Osteoblast (primary cell): Measurements from ENCODE around the gene PON2. TPM values are rescaled to one million over a fixed set of nuclear protein-coding genes. Genes with fewer than 3 reads are reported as not detected.

Source experiments
- DNase-seq: peaks from one replicate; pipeline ENCODE4 v3.0.0; 2011; ENCODE audit warnings: low spot score, mixed read lengths; ENCODE audit not compliant: insufficient read length; ENCODE audit errors: missing footprints
- H2AFZ ChIP-seq: 2 replicates; pipeline ENCODE4 v1.6.0; 2011; ENCODE audit warnings: mild to moderate bottlenecking, low read length
- H3K27ac ChIP-seq: 2 replicates; pipeline ENCODE4 v1.5.1; 2011; ENCODE audit warnings: mild to moderate bottlenecking, low read depth, low read length, moderate library complexity
- H3K27me3 ChIP-seq: 2 replicates; pipeline ENCODE4 v1.6.0; 2012; ENCODE audit warnings: mild to moderate bottlenecking, control low read depth, inconsistent platforms, low read length, moderate library complexity; ENCODE audit not compliant: insufficient read depth
- H3K36me3 ChIP-seq: 2 replicates; pipeline ENCODE4 v1.5.1; 2011; ENCODE audit warnings: mild to moderate bottlenecking, low read length, control low read depth, moderate library complexity; ENCODE audit not compliant: insufficient read depth
- H3K4me1 ChIP-seq: 2 replicates; pipeline ENCODE4 v1.5.1; 2011; ENCODE audit warnings: mild to moderate bottlenecking, low read length, control low read depth, moderate library complexity; ENCODE audit not compliant: insufficient read depth
- H3K4me2 ChIP-seq: 2 replicates; pipeline ENCODE4 v1.6.0; 2011; ENCODE audit warnings: mild to moderate bottlenecking, low read length; ENCODE audit not compliant: insufficient read depth
- H3K4me3 ChIP-seq: fragments of 200-600 bp; sonication (generic); 3 replicates; pipeline ENCODE4 v1.5.1; 2012; ENCODE audit warnings: mild to moderate bottlenecking, low read length, inconsistent platforms; ENCODE audit not compliant: insufficient read depth
- H3K79me2 ChIP-seq: 2 replicates; pipeline ENCODE4 v1.6.0; 2012; ENCODE audit warnings: mild to moderate bottlenecking, low read length, control low read depth, inconsistent platforms; ENCODE audit not compliant: insufficient read depth
- H3K9me3 ChIP-seq: 2 replicates; pipeline ENCODE4 v1.5.1; 2011; ENCODE audit warnings: low read depth, low read length, control low read depth
- H4K20me1 ChIP-seq: 2 replicates; pipeline ENCODE4 v1.6.0; 2012; ENCODE audit warnings: mild to moderate bottlenecking, low read length, control low read depth; ENCODE audit not compliant: insufficient read depth
- CTCF ChIP-seq: IDR thresholded peaks from 2 replicates; pipeline ENCODE4 v1.5.1; 2011; ENCODE audit warnings: mild to moderate bottlenecking, low read depth, low read length, moderate library complexity; ENCODE audit errors: extremely low read depth
- total RNA-seq: library from RNA; depleted of rRNA; stranded (reverse); fragments of >200 nt; gene quantifications from 2 replicates; pipeline ENCODE4 v1.2.3, GENCODE V29; 2012

Gene PON2
- total RNA-seq, 1 donor: 77.8 TPM

- no peak overlapping the region for H3K27ac ChIP-seq
- H2AFZ ChIP-seq: no peak overlapping the region
- no peaks in the 10 kb centered on the region for H3K36me3 ChIP-seq
- H3K4me3 ChIP-seq: no peak overlapping the region
- H3K79me2 ChIP-seq: no peaks in the 10 kb centered on the region
- H4K20me1 ChIP-seq: no peaks in the 10 kb centered on the region
- TF ChIP-seq CTCF: no peak
- H3K9me3 ChIP-seq: no peaks in the 10 kb centered on the region
- H3K27me3 ChIP-seq: peaks cover 2% of the 10 kb centered on the region
- H3K4me2 ChIP-seq: no peak overlapping the region
- H3K4me1 ChIP-seq: no peaks in the 10 kb centered on the region
- DNase-seq: no peak
Observed at GRCh38 chr7:95373323-95373722, 61.5 kb downstream of the PON2 start.

- TF ChIP-seq CTCF: no peak
- H2AFZ ChIP-seq: no peak overlapping the region
- no peaks in the 10 kb centered on the region for H3K79me2 ChIP-seq
- peaks cover 5% of the 10 kb centered on the region for H3K27me3 ChIP-seq
- no peaks in the 10 kb centered on the region for H4K20me1 ChIP-seq
- no peaks in the 10 kb centered on the region for H3K9me3 ChIP-seq
- no peaks in the 10 kb centered on the region for H3K36me3 ChIP-seq
- no peak overlapping the region for H3K4me3 ChIP-seq
- DNase-seq: no peak
- H3K27ac ChIP-seq: no peak overlapping the region
- H3K4me2 ChIP-seq: no peak overlapping the region
- no peaks in the 10 kb centered on the region for H3K4me1 ChIP-seq
Observed at GRCh38 chr7:95368235-95368634, 66.6 kb downstream of the PON2 start.

- H3K4me1 ChIP-seq: no peaks in the 10 kb centered on the region
- DNase-seq: no peak
- H3K9me3 ChIP-seq: no peaks in the 10 kb centered on the region
- H3K27ac ChIP-seq: no peak overlapping the region
- H3K36me3 ChIP-seq: no peaks in the 10 kb centered on the region
- H2AFZ ChIP-seq: no peak overlapping the region
- peaks cover 5% of the 10 kb centered on the region for H3K27me3 ChIP-seq
- H4K20me1 ChIP-seq: no peaks in the 10 kb centered on the region
- H3K4me2 ChIP-seq: no peak overlapping the region
- TF ChIP-seq CTCF: no peak
- H3K4me3 ChIP-seq: no peak overlapping the region
- no peaks in the 10 kb centered on the region for H3K79me2 ChIP-seq
Observed at GRCh38 chr7:95367606-95368005, 67.2 kb downstream of the PON2 start.

GRCh38 chr7:95365151-95365550 is 69.7 kb downstream of the PON2 start:
- Histone ChIP-seq H3K36me3 (no peaks in the 10 kb centered on the region), H2AFZ (no peak overlapping the region), H3K4me2 (no peak overlapping the region), H3K9me3 (no peaks in the 10 kb centered on the region), H3K27me3 (peaks cover 3% of the 10 kb centered on the region), H3K4me3 (no peak overlapping the region), H4K20me1 (no peaks in the 10 kb centered on the region), H3K79me2 (no peaks in the 10 kb centered on the region), H3K27ac (no peak overlapping the region), H3K4me1 (no peaks in the 10 kb centered on the region)
- DNase-seq: no peak
- no peak for TF ChIP-seq CTCF
